ENCODE measurements around the gene MT4.

Gene MT4

DNA sequence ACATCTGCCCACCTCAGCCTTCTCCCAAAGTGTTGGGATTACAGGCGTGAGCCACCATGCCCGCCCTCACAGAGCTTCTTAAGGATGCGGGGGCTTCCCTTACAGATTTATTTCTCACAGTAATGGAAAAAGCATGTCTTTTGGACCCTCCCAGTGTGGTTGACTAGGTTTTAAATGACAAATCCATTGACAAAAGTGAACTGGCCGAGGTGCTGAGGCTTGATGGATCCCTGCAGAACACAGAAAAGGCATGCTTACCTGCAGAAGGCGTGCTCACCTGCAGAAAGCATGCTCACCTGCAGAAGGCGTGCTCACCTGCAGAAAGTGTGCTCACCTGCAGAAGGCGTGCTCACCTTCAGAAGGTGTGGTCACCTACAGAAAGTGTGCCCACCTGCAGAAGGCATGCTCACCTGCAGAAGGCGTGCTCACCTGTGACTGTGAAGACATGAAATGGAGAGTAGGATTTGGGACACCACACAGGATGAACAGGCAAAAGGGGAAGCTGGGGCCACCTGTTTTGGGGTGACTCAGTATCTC is 30.0 kb upstream of the MT4 start:
- no peak for FAIRE-seq
- DNase-seq (ENCODE audit: insufficient read length, low spot score), result no peak

GRCh38 chr16:56538331-56538730 is 26.5 kb upstream of the MT4 start:
- TF ChIP-seq POU2F2 (IDR thresholded peaks at IDR 0.05; ENCODE audit: low read depth, low read length), result no peak
- no peak for TF ChIP-seq TAF1 (IDR thresholded peaks at IDR 0.05; ENCODE audit: low read depth, low read length)
- TF ChIP-seq POLR2A (IDR thresholded peaks at IDR 0.05; ENCODE audit: low read depth, low read length), result no peak
- no peak for TF ChIP-seq SPI1 (IDR thresholded peaks at IDR 0.05; ENCODE audit: low read depth, low read length)
- TF ChIP-seq PAX5 (IDR thresholded peaks at IDR 0.05; ENCODE audit: insufficient read depth, low read length, severe bottlenecking), result no peak
- TF ChIP-seq POLR2AphosphoS5 (IDR thresholded peaks at IDR 0.05; ENCODE audit: low read depth, low read length), result no peak
- no peak for DNase-seq (ENCODE audit: insufficient read length, low spot score)
- FAIRE-seq, result no peak

More for the DNA sequence above, 30.0 kb upstream of the MT4 start:
- no peak for TF ChIP-seq POU2F2 (IDR thresholded peaks at IDR 0.05; ENCODE audit: low read depth, low read length)
- no peak for TF ChIP-seq PAX5 (IDR thresholded peaks at IDR 0.05; ENCODE audit: insufficient read depth, low read length, severe bottlenecking)
- TF ChIP-seq TAF1 (IDR thresholded peaks at IDR 0.05; ENCODE audit: low read depth, low read length), result no peak
- no peak for TF ChIP-seq POLR2AphosphoS5 (IDR thresholded peaks at IDR 0.05; ENCODE audit: low read depth, low read length)
- TF ChIP-seq POLR2A (IDR thresholded peaks at IDR 0.05; ENCODE audit: low read depth, low read length), result no peak
- no peak for TF ChIP-seq SPI1 (IDR thresholded peaks at IDR 0.05; ENCODE audit: low read depth, low read length)

- TF ChIP-seq PAX5 (IDR thresholded peaks at IDR 0.05; ENCODE audit: insufficient read depth, low read length, severe bottlenecking) (no peak), POLR2A (IDR thresholded peaks at IDR 0.05; ENCODE audit: low read depth, low read length) (no peak), TAF1 (IDR thresholded peaks at IDR 0.05; ENCODE audit: low read depth, low read length) (no peak), POLR2AphosphoS5 (IDR thresholded peaks at IDR 0.05; ENCODE audit: low read depth, low read length) (no peak), SPI1 (IDR thresholded peaks at IDR 0.05; ENCODE audit: low read depth, low read length) (no peak), POU2F2 (IDR thresholded peaks at IDR 0.05; ENCODE audit: low read depth, low read length) (no peak)
- FAIRE-seq, result no peak
- DNase-seq (ENCODE audit: insufficient read length, low spot score), result no peak
These were observed 25.2 kb upstream of the MT4 start for GRCh38 chr16:56539656-56540055.

DNA sequence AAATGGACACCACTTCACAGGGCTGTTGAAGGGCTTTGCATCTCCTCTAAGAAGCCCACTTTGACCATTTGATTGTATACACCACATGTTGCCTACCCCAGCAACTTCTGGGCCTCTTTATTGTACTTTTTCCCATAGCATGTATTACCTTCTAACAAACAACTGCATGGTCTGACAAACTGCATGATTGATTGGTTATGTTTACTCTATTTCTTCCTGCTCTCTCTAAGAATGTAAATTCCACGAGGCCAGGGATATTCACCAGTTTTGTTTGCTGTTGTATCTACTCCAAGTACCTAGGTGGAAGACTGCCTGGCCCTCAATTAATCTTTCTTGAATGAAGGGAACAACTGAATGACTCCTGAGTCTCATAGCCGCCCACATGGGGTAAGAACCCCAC is 22.8 kb upstream of the MT4 start:
- no peak for FAIRE-seq
- DNase-seq (ENCODE audit: insufficient read length, low spot score), result no peak
- TF ChIP-seq POLR2A (IDR thresholded peaks at IDR 0.05; ENCODE audit: low read depth, low read length) (no peak), PAX5 (IDR thresholded peaks at IDR 0.05; ENCODE audit: insufficient read depth, low read length, severe bottlenecking) (no peak), TAF1 (IDR thresholded peaks at IDR 0.05; ENCODE audit: low read depth, low read length) (no peak), SPI1 (IDR thresholded peaks at IDR 0.05; ENCODE audit: low read depth, low read length) (no peak), POU2F2 (IDR thresholded peaks at IDR 0.05; ENCODE audit: low read depth, low read length) (no peak), POLR2AphosphoS5 (IDR thresholded peaks at IDR 0.05; ENCODE audit: low read depth, low read length) (no peak)

GRCh38 chr16:56547120-56547948 is 17.5 kb upstream of the MT4 start:
- FAIRE-seq (no peak), DNase-seq (ENCODE audit: insufficient read length, low spot score) (no peak)

DNA sequence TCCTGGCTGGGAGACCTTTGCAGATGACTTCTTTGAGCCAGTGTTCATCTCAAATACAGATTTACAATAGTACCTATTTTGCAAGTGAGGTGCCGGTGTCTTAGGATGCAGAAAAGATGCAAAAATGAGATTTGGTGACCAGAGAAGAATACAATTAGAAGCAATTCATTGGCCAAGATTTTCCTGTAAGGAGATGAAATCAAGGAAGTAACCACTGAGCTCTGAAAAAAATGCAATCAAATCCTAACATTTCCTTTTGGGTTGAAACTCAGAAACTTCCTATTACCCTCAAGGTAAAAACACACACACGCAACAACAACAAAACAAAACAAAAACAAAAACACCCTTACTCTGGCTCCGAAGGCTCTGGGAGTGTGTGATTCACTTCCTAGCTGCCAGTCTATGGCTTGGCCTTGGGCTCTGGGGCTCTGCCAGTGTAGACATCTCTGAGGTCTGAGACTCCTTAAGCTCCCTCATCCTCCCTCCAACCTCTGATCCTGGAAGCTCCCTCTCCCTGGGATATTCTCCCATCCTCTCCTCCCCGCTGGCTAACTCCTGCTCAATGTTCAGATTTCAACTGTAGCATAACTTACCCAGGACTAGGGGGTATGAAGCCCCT is 16.8 kb upstream of the MT4 start:
- TF ChIP-seq POU2F2 (IDR thresholded peaks at IDR 0.05; ENCODE audit: low read depth, low read length) (no peak), PAX5 (IDR thresholded peaks at IDR 0.05; ENCODE audit: insufficient read depth, low read length, severe bottlenecking) (no peak), TAF1 (IDR thresholded peaks at IDR 0.05; ENCODE audit: low read depth, low read length) (no peak), POLR2AphosphoS5 (IDR thresholded peaks at IDR 0.05; ENCODE audit: low read depth, low read length) (no peak), POLR2A (IDR thresholded peaks at IDR 0.05; ENCODE audit: low read depth, low read length) (no peak), SPI1 (IDR thresholded peaks at IDR 0.05; ENCODE audit: low read depth, low read length) (no peak)
- DNase-seq (ENCODE audit: insufficient read length, low spot score) (no peak), FAIRE-seq (no peak)

More at GRCh38 chr16:56547120-56547948, 17.5 kb upstream of the MT4 start:
- TF ChIP-seq SPI1 (IDR thresholded peaks at IDR 0.05; ENCODE audit: low read depth, low read length), result peak; percentile 34
- TF ChIP-seq TAF1 (IDR thresholded peaks at IDR 0.05; ENCODE audit: low read depth, low read length), result no peak
- no peak for TF ChIP-seq POLR2A (IDR thresholded peaks at IDR 0.05; ENCODE audit: low read depth, low read length)

DNA sequence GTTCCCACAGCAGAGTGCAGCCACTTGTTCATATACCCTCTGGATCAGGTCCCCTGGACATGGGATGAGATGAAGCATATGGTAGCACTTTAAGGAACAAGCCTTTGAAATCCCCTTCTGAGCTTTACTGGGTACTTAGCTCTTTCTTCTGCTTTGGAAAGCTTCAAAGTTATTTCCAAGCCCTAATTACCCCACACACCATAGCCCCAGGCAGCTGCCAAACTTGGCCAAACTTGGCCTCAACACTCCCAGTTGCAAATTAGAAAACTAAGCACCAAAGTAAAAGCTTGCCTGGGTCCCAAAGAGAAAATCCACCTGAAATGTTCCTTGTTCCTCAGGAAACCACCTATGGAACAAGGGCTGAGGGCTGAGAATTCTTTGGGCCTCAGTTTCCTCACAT is 15.7 kb upstream of the MT4 start:
- DNase-seq (ENCODE audit: insufficient read length, low spot score) (no peak), FAIRE-seq (no peak)
- TF ChIP-seq POLR2AphosphoS5 (IDR thresholded peaks at IDR 0.05; ENCODE audit: low read depth, low read length), result no peak
- TF ChIP-seq TAF1 (IDR thresholded peaks at IDR 0.05; ENCODE audit: low read depth, low read length), result no peak

DNA sequence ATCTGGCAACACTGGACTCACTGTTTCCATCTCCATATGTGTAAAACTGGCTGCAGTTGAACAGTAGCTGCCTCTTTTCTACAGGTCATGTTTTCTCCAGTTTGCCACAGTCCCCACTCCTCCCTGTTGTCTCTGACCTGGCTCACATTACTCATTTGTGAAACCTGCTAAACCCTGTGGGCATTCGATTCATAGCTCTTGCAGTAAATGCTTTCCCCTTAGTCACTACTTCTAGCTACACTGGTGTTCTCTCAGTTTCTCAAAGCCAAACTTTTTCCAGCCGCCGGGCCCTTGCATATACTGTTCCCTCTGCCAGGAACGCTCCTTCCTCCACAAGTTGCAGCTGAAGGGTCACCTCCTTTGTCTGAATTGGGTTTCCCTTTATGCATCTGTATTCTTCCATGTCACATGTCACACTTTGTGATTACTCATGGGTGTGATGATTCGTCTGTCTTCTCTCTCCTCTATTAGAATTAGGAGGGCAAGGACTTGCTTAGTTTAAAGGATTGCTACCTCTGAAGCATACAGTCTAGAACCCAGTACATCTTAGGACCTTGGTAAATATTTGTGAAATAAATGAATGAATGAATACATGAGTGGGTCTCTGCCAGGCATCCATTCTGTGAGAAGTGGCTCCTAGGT is 15.0 kb upstream of the MT4 start:
- DNase-seq (ENCODE audit: insufficient read length, low spot score), result no peak
- no peak for FAIRE-seq

More for the DNA sequence above, 15.0 kb upstream of the MT4 start:
- TF ChIP-seq POLR2A (IDR thresholded peaks at IDR 0.05; ENCODE audit: low read depth, low read length) (no peak), TAF1 (IDR thresholded peaks at IDR 0.05; ENCODE audit: low read depth, low read length) (no peak), POLR2AphosphoS5 (IDR thresholded peaks at IDR 0.05; ENCODE audit: low read depth, low read length) (no peak), PAX5 (IDR thresholded peaks at IDR 0.05; ENCODE audit: insufficient read depth, low read length, severe bottlenecking) (no peak), POU2F2 (IDR thresholded peaks at IDR 0.05; ENCODE audit: low read depth, low read length) (no peak), SPI1 (IDR thresholded peaks at IDR 0.05; ENCODE audit: low read depth, low read length) (no peak)
